AG09309 (cell line): ENCODE measurements around the gene DCAF5.

Source experiments
- DNase-seq: peaks from one replicate; pipeline ENCODE4 v3.0.0-alpha.2; 2010; ENCODE audit warnings: low read depth
- H3K4me3 ChIP-seq: 2 replicates; pipeline ENCODE4 v1.5.1; 2011; ENCODE audit warnings: mild to moderate bottlenecking, low read depth, low read length, moderate library complexity; ENCODE audit not compliant: control insufficient read depth
- CTCF ChIP-seq: IDR thresholded peaks from 2 replicates; pipeline ENCODE4 v1.5.1; 2011; ENCODE audit warnings: mild to moderate bottlenecking, low read depth, low read length, inconsistent platforms; ENCODE audit not compliant: insufficient read depth, control insufficient read depth; ENCODE audit errors: missing control alignments

Gene DCAF5

DNA sequence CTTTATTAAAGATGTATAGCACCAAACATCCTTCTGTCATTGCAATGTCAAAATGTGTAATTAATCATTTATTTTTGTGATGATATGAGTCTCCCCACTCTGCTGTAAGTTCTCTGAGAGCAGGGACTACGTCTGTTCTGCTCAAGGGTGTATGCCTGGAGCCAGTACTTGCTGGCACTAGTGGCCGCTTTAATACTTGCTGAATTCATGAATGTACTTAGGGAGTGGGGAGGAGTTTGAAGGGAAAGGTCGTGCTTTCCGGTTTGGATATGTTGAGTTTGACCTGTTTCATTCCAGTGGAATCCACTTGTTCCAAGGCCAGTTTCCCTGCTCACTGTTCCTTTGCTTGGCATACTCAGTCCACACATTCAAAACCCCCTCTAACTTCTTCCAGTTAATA, 1.9 kb upstream of the DCAF5 start:
- no peak overlapping the region for H3K4me3 ChIP-seq
- no peak for TF ChIP-seq CTCF
- DNase-seq, result no peak

GRCh38 chr14:69153873-69154270, 953 bp upstream of the DCAF5 start:
- DNase-seq, result no peak
- peak overlapping the region; percentile 68 for H3K4me3 ChIP-seq
- no peak for TF ChIP-seq CTCF

DNA sequence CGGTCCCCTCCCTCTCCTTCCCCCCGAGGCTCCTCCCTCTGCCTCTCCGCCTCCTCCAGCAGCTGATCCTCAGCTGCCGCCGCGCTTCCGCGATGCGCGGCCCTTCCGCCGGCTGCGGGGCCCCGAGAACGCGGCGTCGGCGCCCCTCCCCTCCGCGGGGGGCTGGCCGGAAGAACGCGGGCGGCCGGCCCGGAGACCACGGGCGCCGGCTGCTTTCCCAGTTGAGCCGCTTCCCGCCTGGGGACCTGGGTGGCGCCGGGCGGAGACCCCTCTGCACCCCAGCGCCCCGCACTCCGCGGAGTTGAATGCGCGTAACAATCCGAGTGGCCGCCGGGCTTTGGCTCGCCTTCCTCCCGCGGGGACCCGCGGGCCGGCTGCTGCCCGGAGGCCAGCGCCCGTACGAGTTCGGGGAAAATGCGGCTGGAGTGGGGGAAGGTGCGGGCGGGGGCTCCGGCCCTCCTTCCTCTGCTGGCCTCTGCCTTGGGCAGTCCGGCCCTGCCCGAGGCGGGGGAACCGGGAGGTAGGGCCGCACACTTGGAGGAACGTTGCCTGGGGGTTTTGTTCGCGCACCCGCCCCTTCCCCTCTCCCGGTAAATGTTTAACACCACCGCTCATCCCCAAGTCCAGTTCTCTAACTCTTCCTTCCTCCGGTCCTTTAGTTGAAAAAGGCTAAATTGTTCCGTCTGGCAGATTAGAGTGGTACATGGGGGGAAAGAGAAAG, 393 bp upstream of the DCAF5 start:
- TF ChIP-seq CTCF, result no peak
- DNase-seq, result peak; percentile 71
- H3K4me3 ChIP-seq, result peak overlapping the region; percentile 68

DNA sequence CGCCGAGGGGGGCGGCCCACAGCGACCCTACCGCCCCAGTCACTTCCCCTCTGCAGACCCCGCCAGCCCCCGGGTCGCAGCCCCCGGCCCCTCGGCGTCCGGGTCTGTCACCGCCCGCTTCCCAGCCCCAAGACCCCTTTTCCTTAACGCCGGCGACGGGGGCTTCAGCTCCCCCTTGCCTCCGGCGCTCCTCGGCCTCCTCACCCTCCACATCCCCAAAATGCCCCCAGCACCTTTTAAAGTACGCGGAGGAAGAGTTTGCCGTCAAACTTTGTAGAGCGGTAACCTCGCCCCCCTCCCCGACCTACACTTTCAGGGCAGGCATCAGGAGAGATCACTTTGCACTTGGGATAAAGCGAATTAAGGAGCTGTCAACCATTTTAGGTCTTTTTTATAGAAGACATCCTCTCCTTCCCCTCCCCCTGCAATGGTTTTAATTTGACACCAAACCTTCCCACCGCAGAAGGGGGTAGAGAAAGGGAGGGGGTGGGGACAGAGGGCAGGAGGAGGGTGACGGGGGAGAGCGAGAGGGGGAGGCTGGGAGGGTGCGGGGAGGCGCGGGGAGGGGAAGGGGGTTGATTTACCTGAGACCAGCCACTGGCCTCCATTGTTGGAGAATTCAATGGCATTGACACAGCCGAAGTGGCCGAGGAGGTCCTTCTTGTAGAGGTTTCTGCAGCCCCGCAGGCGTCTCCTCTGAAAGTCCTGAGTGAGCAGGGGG, 578 bp downstream of the DCAF5 start:
- H3K4me3 ChIP-seq, result peak overlapping the region; percentile 68
- DNase-seq, result no peak
- no peak for TF ChIP-seq CTCF

- DNase-seq, result no peak
- peak overlapping the region; percentile 68 for H3K4me3 ChIP-seq
- TF ChIP-seq CTCF, result peak; percentile 34
Measured at GRCh38 chr14:69151458-69152180, 1.3 kb downstream of the DCAF5 start.

DNA sequence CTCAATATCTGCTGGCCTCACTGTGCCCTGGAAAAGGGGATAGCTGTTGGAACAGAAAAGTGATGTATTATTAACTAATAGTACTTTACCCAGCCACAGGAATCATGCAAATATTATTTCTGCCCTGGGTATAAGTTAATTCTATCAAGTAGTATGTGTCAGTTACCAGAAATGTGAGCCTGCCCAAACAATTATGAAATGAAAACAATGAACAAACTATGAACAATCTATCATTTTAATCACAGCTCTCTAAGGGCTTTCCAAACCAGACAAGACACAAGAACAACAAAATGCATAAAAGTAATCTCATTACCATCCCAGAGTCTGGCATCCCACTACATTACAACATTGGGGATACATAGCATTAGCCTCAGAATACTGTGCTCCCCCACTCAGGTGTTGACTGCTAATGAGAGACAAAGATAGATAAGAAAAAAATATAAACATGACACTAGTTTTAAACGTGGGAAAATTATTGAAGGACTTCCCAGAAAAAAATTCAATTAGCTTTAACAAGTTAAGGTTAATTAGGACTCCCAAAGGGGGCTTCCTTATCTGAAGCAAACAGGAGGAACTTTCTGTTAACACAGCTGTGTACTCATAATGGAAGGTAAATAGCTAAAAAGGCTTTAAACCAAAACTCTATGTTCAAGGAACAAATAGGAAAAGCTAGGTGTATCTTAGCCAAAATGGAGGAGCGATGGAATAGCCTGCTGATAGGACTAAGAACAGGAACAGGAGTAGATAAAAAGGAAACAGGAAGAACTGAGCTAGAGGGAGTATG, 3.3 kb downstream of the DCAF5 start:
- no peak overlapping the region for H3K4me3 ChIP-seq
- TF ChIP-seq CTCF, result no peak
- DNase-seq, result no peak
